SK-N-MC (cell line): ENCODE measurements around the gene KIF2A.

Source experiments
- EZH2 ChIP-seq: fragments of 200-600 bp; sonication (generic); IDR thresholded peaks from one replicate; pipeline ENCODE4 v1.6.1; 2017; ENCODE audit warnings: antibody characterized with exemption
- FOXP2 ChIP-seq: optimal IDR thresholded peaks from 2 replicates; pipeline ENCODE3; 2011; ENCODE audit warnings: mild to moderate bottlenecking, moderate library complexity; ENCODE audit not compliant: insufficient read depth; ENCODE audit errors: extremely low read length, control extremely low read depth
- POLR2AphosphoS5 ChIP-seq: IDR thresholded peaks from 2 replicates; pipeline ENCODE4 v1.6.1; 2012; ENCODE audit warnings: mild to moderate bottlenecking, low read depth, low read length, borderline replicate concordance

- no peak for TF ChIP-seq EZH2
- TF ChIP-seq POLR2AphosphoS5 = no peak
- TF ChIP-seq FOXP2 = no peak
These were observed 37.8 kb upstream of the KIF2A start for GRCh38 chr5:62268234-62268633.
